Breast epithelium (tissue), 4 donors: ENCODE results near the gene HACD1. TPM values are rescaled to one million over a fixed set of nuclear protein-coding genes. Genes with fewer than 3 reads are reported as not detected.

Experiments
- DNase-seq, 2 donors: peaks; one replicate each; pipeline ENCODE4 v3.0.0-alpha.2; 2019; ENCODE audit warnings: low spot score in 2 of 2
- H3K27ac ChIP-seq, 2 donors: fragments of 200-600 bp; sonication (generic) in 1 of 2; one replicate each; pipeline ENCODE4 v1.5.1; 2016 to 2019; ENCODE audit warnings: mild to moderate bottlenecking in 1 of 2
- H3K27me3 ChIP-seq, 2 donors: fragments of 200-600 bp; sonication (generic) in 1 of 2; one replicate each; pipeline versions ENCODE4 v1.5.1 to v1.6.0; 2017 to 2019; ENCODE audit warnings: control low read depth in 1 of 2, mild to moderate bottlenecking in 1 of 2
- H3K36me3 ChIP-seq: fragments of 200-600 bp; one replicate; pipeline ENCODE4 v1.5.1; 2019
- H3K4me1 ChIP-seq, 2 donors: fragments of 200-600 bp; sonication (generic); one replicate each; pipeline ENCODE4 v1.5.1; 2016 to 2019; ENCODE audit warnings: control low read depth in 1 of 2
- H3K4me3 ChIP-seq, 3 donors: fragments of 200-600 bp; sonication (generic); 1 replicate in 2 of 3; 2 replicates in 1 of 3; pipeline ENCODE4 v1.5.1; 2016 to 2019; ENCODE audit warnings: mild to moderate bottlenecking in 3 of 3, moderate library complexity in 2 of 3
- H3K9me3 ChIP-seq, 2 donors: fragments of 200-600 bp; sonication (generic) in 1 of 2; one replicate each; pipeline ENCODE4 v1.5.1; 2016 to 2019; ENCODE audit warnings: control low read depth in 1 of 2
- POLR2A ChIP-seq: fragments of 450-650 bp; IDR thresholded peaks from one replicate; pipeline ENCODE4 v1.6.1; 2016; ENCODE audit warnings: antibody characterized with exemption, mild to moderate bottlenecking, moderate library complexity
- POLR2AphosphoS5 ChIP-seq, 3 donors: sonication (generic); formaldehyde crosslinking; IDR thresholded peaks; one replicate each; pipeline ENCODE4 v1.6.1; 2017; ENCODE audit warnings: antibody characterized with exemption in 3 of 3
- intact Hi-C: fragments of 100-400 bp; cut with DNase I; formaldehyde crosslinking; loops from one replicate; pipeline ENCODE4 v1.15.1; 2023; ENCODE audit warnings: low total_unique reads
- total RNA-seq, 3 donors: library from RNA; depleted of rRNA; stranded (reverse); fragments of >200 nt; gene quantifications; one replicate each; pipeline ENCODE4 v1.1.0, GENCODE V29; 2016
- TF ChIP-seq, protein P1 (sequence below), 3 donors: fragments of 450-650 bp; IDR thresholded peaks; one replicate each; pipeline ENCODE4 v1.5.1; 2016 to 2017; ENCODE audit warnings: antibody characterized with exemption in 3 of 3, mild to moderate bottlenecking in 3 of 3, moderate library complexity in 3 of 3

HACD1 gene
- total RNA-seq, 3 donors from 2014 or later: 13.1 to 60.3 (median 13.2) TPM

- H3K36me3 ChIP-seq: no peaks in the 10 kb centered on the region
- no peaks in the 10 kb centered on the region for H3K27me3 ChIP-seq
- H3K4me1 ChIP-seq: no peaks in the 10 kb centered on the region
- no peak for DNase-seq
- no peaks in the 10 kb centered on the region for H3K9me3 ChIP-seq
- intact Hi-C loops: no loop called here
- no peak overlapping the region for H3K27ac ChIP-seq
- TF ChIP-seq POLR2AphosphoS5 (IDR thresholded peaks at IDR 0.05): no peak
- TF ChIP-seq POLR2A: no peak
- TF ChIP-seq, protein P1, sequence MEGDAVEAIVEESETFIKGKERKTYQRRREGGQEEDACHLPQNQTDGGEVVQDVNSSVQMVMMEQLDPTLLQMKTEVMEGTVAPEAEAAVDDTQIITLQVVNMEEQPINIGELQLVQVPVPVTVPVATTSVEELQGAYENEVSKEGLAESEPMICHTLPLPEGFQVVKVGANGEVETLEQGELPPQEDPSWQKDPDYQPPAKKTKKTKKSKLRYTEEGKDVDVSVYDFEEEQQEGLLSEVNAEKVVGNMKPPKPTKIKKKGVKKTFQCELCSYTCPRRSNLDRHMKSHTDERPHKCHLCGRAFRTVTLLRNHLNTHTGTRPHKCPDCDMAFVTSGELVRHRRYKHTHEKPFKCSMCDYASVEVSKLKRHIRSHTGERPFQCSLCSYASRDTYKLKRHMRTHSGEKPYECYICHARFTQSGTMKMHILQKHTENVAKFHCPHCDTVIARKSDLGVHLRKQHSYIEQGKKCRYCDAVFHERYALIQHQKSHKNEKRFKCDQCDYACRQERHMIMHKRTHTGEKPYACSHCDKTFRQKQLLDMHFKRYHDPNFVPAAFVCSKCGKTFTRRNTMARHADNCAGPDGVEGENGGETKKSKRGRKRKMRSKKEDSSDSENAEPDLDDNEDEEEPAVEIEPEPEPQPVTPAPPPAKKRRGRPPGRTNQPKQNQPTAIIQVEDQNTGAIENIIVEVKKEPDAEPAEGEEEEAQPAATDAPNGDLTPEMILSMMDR (IDR thresholded peaks at IDR 0.05): no peak
- H3K4me3 ChIP-seq: no peak overlapping the region
Observed at GRCh38 chr10:17580885-17581284, 36.3 kb downstream of the HACD1 start.

DNA sequence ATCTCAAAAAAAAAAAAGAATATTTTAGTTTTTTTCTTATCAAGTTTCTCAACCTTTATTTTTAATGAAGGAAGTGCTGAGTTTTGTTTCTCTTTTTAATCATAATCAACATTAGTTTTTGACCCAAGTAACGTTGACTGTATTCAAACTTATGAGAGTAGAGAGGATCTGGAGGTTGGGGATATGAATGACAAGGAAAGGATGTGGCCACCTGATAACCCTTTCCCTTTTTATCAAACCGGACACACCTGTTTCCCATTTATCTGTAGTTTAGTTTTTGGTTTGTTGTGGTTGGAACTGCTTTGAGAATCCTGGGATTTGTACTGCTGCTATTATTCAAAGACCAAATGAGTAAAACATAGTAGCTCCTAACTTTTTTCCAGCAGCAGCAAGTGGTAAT lies 38.6 kb downstream of the HACD1 start:
- TF ChIP-seq POLR2AphosphoS5 (IDR thresholded peaks at IDR 0.05) (no peak), POLR2A (no peak)
- TF ChIP-seq, protein P1 (IDR thresholded peaks at IDR 0.05): no peak
- Histone ChIP-seq H3K27me3 (no peaks in the 10 kb centered on the region), H3K9me3 (no peaks in the 10 kb centered on the region), H3K4me1 (no peaks in the 10 kb centered on the region), H3K36me3 (no peaks in the 10 kb centered on the region), H3K27ac (no peak overlapping the region), H3K4me3 (no peak overlapping the region)
- DNase-seq: no peak
- intact Hi-C loops: no loop called here

DNA sequence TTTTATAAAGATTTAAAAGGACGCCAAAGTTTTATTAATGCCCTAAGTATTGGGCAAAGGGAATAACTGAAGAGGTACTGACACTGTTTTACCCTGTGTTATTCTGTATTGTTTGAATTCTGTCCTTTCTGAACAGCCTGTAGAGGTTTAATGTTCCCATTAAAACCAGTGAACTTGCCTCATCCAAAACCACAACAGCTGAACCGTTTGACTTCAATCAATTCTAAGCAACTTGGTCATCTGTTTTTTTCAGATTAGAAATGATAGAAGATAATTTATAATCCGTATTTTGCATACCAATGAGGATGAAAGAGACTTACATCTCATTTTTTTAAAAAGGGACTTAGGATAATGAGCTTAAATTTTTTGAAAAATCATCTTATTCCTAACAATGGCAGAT lies 40.4 kb downstream of the HACD1 start:
- no peak for DNase-seq
- no peaks in the 10 kb centered on the region for H3K4me1 ChIP-seq
- no peak overlapping the region for H3K27ac ChIP-seq
- H3K36me3 ChIP-seq: no peaks in the 10 kb centered on the region
- intact Hi-C loops: no loop called here
- H3K9me3 ChIP-seq: no peaks in the 10 kb centered on the region
- TF ChIP-seq POLR2AphosphoS5 (IDR thresholded peaks at IDR 0.05): no peak
- no peaks in the 10 kb centered on the region for H3K27me3 ChIP-seq
- H3K4me3 ChIP-seq: no peak overlapping the region

GRCh38 chr10:17564911-17565310 lies 52.3 kb downstream of the HACD1 start:
- TF ChIP-seq POLR2AphosphoS5 (IDR thresholded peaks at IDR 0.05): no peak
- TF ChIP-seq, protein P1 (IDR thresholded peaks at IDR 0.05): no peak
- TF ChIP-seq POLR2A: no peak
- Histone ChIP-seq H3K36me3 (no peaks in the 10 kb centered on the region), H3K27ac (no peak overlapping the region), H3K27me3 (no peaks in the 10 kb centered on the region), H3K9me3 (no peaks in the 10 kb centered on the region), H3K4me3 (no peak overlapping the region), H3K4me1 (no peaks in the 10 kb centered on the region)
- intact Hi-C loops: no loop called here
- no peak for DNase-seq

DNA sequence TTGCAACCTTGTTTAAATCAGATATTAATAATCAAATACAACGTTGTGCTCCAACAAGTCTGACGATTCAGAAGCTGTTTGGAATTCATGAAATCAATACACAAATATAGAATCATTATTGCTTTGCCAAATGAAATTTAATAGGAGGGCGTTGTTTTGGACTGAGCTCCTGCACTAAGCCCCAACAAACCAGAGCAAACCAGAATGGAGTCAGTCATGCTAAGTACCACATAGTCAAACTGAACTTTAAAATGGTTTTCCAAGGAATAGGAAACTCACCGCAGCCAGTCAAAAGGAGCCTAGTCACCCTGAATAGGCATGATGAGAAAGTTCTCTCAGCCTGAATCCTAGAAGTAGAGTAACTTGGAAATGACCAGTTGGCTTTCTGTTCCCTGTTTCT lies 53.7 kb downstream of the HACD1 start:
- DNase-seq: no peak
- H3K27me3 ChIP-seq: no peaks in the 10 kb centered on the region
- no peaks in the 10 kb centered on the region for H3K9me3 ChIP-seq
- intact Hi-C loops: no loop called here
- no peak overlapping the region for H3K4me3 ChIP-seq
- H3K4me1 ChIP-seq: no peaks in the 10 kb centered on the region
- no peaks in the 10 kb centered on the region for H3K36me3 ChIP-seq
- H3K27ac ChIP-seq: no peak overlapping the region
- no peak for TF ChIP-seq POLR2AphosphoS5 (IDR thresholded peaks at IDR 0.05)

GRCh38 chr10:17562614-17563013 lies 54.6 kb downstream of the HACD1 start:
- Histone ChIP-seq H3K9me3 (no peaks in the 10 kb centered on the region), H3K27ac (no peak overlapping the region), H3K4me3 (no peak overlapping the region), H3K36me3 (no peaks in the 10 kb centered on the region), H3K27me3 (no peaks in the 10 kb centered on the region), H3K4me1 (no peaks in the 10 kb centered on the region)
- intact Hi-C loops: no loop called here
- TF ChIP-seq POLR2A (no peak), POLR2AphosphoS5 (IDR thresholded peaks at IDR 0.05) (no peak)
- TF ChIP-seq, protein P1 (IDR thresholded peaks at IDR 0.05): no peak
- DNase-seq: no peak
